Choroid plexus epithelial cell (primary cell): ENCODE results near the gene AP2A2.

Source experiments
- DNase-seq: peaks from one replicate; pipeline ENCODE4 v3.0.0-alpha.2; 2010; ENCODE audit warnings: low read depth
- H3K4me3 ChIP-seq: 2 replicates; pipeline ENCODE4 v1.5.1; 2011; ENCODE audit warnings: low read depth, mild to moderate bottlenecking, control low read depth, low read length, moderate library complexity
- CTCF ChIP-seq: conservative IDR thresholded peaks from 2 replicates; pipeline ENCODE4 v1.5.1; 2011; ENCODE audit warnings: low read depth, mild to moderate bottlenecking, control low read depth, inconsistent platforms, low read length, moderate library complexity

The AP2A2 gene

GRCh38 chr11:984546-984945 is 58.9 kb downstream of the AP2A2 start:
- no peak overlapping the region for H3K4me3 ChIP-seq
- no peak for TF ChIP-seq CTCF
- DNase-seq, result no peak

- H3K4me3 ChIP-seq, result no peak overlapping the region
These were observed 59.7 kb downstream of the AP2A2 start for GRCh38 chr11:985406-985805.

DNA sequence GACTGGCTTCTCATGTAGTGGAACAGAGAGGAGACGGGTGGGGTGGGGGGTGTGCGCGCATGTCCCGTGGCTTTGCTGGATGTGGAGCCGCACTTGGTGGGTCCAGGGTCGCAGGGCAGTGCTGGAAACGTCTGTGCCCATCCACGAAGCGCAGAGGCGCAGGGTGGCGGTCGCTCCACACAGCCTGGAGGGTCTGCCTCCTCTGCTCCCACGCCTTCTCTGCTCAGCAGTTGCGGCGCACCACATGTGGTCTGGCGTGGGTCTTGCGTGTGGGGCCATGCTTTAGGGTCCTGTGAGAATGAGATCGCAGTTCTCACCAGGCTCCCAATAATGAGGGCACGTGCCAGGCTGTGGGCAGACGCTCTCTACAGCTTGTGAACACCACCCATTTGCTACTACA is 60.2 kb downstream of the AP2A2 start:
- no peak for DNase-seq
- H3K4me3 ChIP-seq, result no peak overlapping the region
- TF ChIP-seq CTCF, result no peak

More at GRCh38 chr11:985406-985805, 59.7 kb downstream of the AP2A2 start:
- DNase-seq, result no peak
- TF ChIP-seq CTCF, result no peak

GRCh38 chr11:986270-986951 is 60.7 kb downstream of the AP2A2 start:
- no peak overlapping the region for H3K4me3 ChIP-seq
- no peak for TF ChIP-seq CTCF
- no peak for DNase-seq

DNA sequence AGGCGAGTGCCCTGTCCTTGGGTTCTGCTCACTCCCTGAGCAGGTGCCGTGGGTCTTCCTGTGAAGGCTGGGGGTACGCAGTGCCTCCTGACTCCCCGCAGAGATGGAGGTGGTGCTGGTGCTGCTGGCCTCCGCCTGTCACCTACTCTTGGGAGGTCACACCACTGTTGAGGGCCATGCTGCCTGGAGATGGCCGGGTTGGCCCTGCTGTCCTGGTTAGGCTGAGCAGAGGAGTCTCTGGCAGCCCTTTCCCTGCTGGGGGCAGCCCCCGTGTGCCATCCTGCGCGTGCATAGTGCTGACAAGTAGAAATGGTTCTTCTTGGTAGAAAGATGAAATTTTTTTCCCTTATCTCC is 61.3 kb downstream of the AP2A2 start:
- no peak for TF ChIP-seq CTCF
- H3K4me3 ChIP-seq, result no peak overlapping the region
- DNase-seq, result no peak

DNA sequence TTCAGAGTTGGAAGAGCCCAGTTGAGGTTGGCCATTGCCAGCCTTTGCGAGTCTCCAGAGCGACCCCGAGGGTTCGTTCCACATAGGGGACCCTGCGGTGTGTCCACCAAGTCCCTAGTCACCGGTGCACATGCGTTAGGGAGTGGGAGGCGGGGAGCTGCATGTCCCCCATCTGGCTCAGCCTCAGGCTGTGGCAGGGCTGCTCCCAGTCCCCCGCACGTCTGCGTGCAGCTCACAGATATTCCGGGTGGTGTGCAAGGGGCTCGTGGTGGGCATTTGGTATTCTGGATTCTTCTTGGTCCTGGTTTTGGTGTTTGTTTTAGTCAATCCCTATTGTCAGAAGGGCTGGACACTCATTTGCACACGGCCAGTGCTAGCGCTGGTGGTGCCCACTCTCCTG is 62.0 kb downstream of the AP2A2 start:
- no peak for DNase-seq
- no peak for TF ChIP-seq CTCF
- no peak overlapping the region for H3K4me3 ChIP-seq

DNA sequence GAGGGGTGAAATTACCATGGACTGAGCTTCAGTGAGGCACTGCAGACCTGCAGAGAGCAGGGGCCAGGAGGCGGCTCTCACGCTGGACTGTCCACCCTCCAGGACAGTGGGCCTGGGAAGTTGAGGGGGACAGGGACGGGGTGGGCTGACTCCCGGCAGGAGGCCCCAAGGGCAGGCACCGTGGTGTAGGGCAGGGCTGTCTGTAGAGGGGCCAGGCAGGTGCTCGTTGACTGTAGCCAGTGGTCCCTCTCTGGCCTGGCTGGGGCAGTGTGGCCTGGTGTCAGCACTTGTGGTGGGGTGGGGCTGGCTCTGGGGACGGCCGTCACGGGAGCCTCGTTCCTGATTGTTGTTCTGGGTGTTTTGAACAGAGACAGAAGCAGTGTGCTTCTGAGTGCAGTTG is 64.4 kb downstream of the AP2A2 start:
- TF ChIP-seq CTCF, result no peak
- no peak overlapping the region for H3K4me3 ChIP-seq
- no peak for DNase-seq
